ENCODE measurements around the gene PAQR7.

The PAQR7 gene

GRCh38 chr1:25874635-25875153 is 814 bp downstream of the PAQR7 start:
- DNase-seq (ENCODE audit: low read depth, low spot score) = no peak

- DNase-seq (ENCODE audit: low read depth, low spot score) = no peak
These were observed 1.3 kb downstream of the PAQR7 start for GRCh38 chr1:25874209-25874608.

GRCh38 chr1:25873120-25873519 is 2.4 kb downstream of the PAQR7 start:
- no peak for DNase-seq (ENCODE audit: low read depth, low spot score)

- no peak for DNase-seq (ENCODE audit: low read depth, low spot score)
These were observed 2.8 kb downstream of the PAQR7 start for GRCh38 chr1:25872713-25873112.

- no peak for DNase-seq (ENCODE audit: low read depth, low spot score)
These were observed 3.6 kb downstream of the PAQR7 start for GRCh38 chr1:25871704-25872494.

- DNase-seq (ENCODE audit: low read depth, low spot score) = no peak
These were observed 4.3 kb downstream of the PAQR7 start for GRCh38 chr1:25871086-25871703.

- DNase-seq (ENCODE audit: low read depth, low spot score) = no peak
These were observed 4.9 kb downstream of the PAQR7 start for GRCh38 chr1:25870614-25871013.

- no peak for DNase-seq (ENCODE audit: low read depth, low spot score)
These were observed 5.5 kb downstream of the PAQR7 start for GRCh38 chr1:25869909-25870606.

GRCh38 chr1:25867210-25867991 is 8.1 kb downstream of the PAQR7 start:
- no peak for DNase-seq (ENCODE audit: low read depth, low spot score)

- no peak for DNase-seq (ENCODE audit: low read depth, low spot score)
These were observed 9.2 kb downstream of the PAQR7 start for GRCh38 chr1:25866288-25866687.

GRCh38 chr1:25864434-25864833 is 11.1 kb downstream of the PAQR7 start:
- no peak for DNase-seq (ENCODE audit: low read depth, low spot score)

- DNase-seq (ENCODE audit: low read depth, low spot score) = no peak
These were observed 11.8 kb downstream of the PAQR7 start for GRCh38 chr1:25863486-25864262.

GRCh38 chr1:25862785-25863485 is 12.6 kb downstream of the PAQR7 start:
- no peak for DNase-seq (ENCODE audit: low read depth, low spot score)

GRCh38 chr1:25861316-25862286 is 13.9 kb downstream of the PAQR7 start:
- DNase-seq (ENCODE audit: low read depth, low spot score) = no peak

GRCh38 chr1:25858906-25859789 is 16.4 kb downstream of the PAQR7 start, which contains the start of gene AUNIP:
Gene AUNIP, minus strand, starts transcription at chr1:25859457. Its CDS starts 100 bp downstream, at chr1:25859357.
- DNase-seq (ENCODE audit: low read depth, low spot score) = peak; percentile 81

- DNase-seq (ENCODE audit: low read depth, low spot score) = no peak
These were observed 17.0 kb downstream of the PAQR7 start for GRCh38 chr1:25858494-25858893.

- DNase-seq (ENCODE audit: low read depth, low spot score) = no peak
These were observed 18.7 kb downstream of the PAQR7 start for GRCh38 chr1:25856856-25857255.

GRCh38 chr1:25854554-25854953 is 21.0 kb downstream of the PAQR7 start:
- DNase-seq (ENCODE audit: low read depth, low spot score) = no peak

Data from activated CD4-positive, CD25-positive, alpha-beta regulatory T cell treated with anti-CD3 and anti-CD28 coated beads, Interleukin-2, amount 50 U/mL, for 16 hours (primary cell).